Stimulated activated CD4-positive, alpha-beta T cell treated with anti-CD3 and anti-CD28 coated beads, Interleukin-1b, Interleukin-23, amount 100 ng/mL, for 1 hour (primary cell): ENCODE data around the gene IRX6.

Experiments
- DNase-seq, 2 donors: peaks; one replicate each; pipeline ENCODE4 v3.0.0-alpha.2; 2020; ENCODE audit warnings: low read depth in 2 of 2

The IRX6 gene

GRCh38 chr16:55323637-55324271 is at the start of gene IRX6:
Gene IRX6 (plus strand): TSS chr16:55324203. CDS start chr16:55325092, 889 bp downstream.
- no peak for DNase-seq

GRCh38 chr16:55274391-55274790 is 49.6 kb upstream of the IRX6 start:
- no peak for DNase-seq

- DNase-seq: no peak
Observed at GRCh38 chr16:55275167-55275566, 48.8 kb upstream of the IRX6 start.

- no peak for DNase-seq
Observed at GRCh38 chr16:55275869-55276268, 48.1 kb upstream of the IRX6 start.

- DNase-seq: no peak
Observed at GRCh38 chr16:55277536-55277935, 46.5 kb upstream of the IRX6 start.

- DNase-seq: no peak
Observed at GRCh38 chr16:55279598-55279997, 44.4 kb upstream of the IRX6 start.

- DNase-seq: no peak
Observed at GRCh38 chr16:55280587-55280986, 43.4 kb upstream of the IRX6 start.

- DNase-seq: no peak
Observed at GRCh38 chr16:55282441-55282840, 41.6 kb upstream of the IRX6 start.

GRCh38 chr16:55283812-55284717 is 39.9 kb upstream of the IRX6 start:
- DNase-seq: no peak

GRCh38 chr16:55284718-55285099 is 39.3 kb upstream of the IRX6 start:
- no peak for DNase-seq

- DNase-seq: no peak
Observed at GRCh38 chr16:55285586-55285985, 38.4 kb upstream of the IRX6 start.

GRCh38 chr16:55289353-55289752 is 34.6 kb upstream of the IRX6 start:
- no peak for DNase-seq

GRCh38 chr16:55291847-55292246 is 32.2 kb upstream of the IRX6 start:
- no peak for DNase-seq

- no peak for DNase-seq
Observed at GRCh38 chr16:55292491-55292890, 31.5 kb upstream of the IRX6 start.

- DNase-seq: no peak
Observed at GRCh38 chr16:55294129-55294528, 29.9 kb upstream of the IRX6 start.

GRCh38 chr16:55294931-55295342 is 29.1 kb upstream of the IRX6 start:
- no peak for DNase-seq

GRCh38 chr16:55297062-55297909 is 26.7 kb upstream of the IRX6 start:
- DNase-seq: no peak

- no peak for DNase-seq
Observed at GRCh38 chr16:55297910-55298479, 26.0 kb upstream of the IRX6 start.

GRCh38 chr16:55301385-55302008 is 22.5 kb upstream of the IRX6 start:
- no peak for DNase-seq

GRCh38 chr16:55302635-55303034 is 21.4 kb upstream of the IRX6 start:
- no peak for DNase-seq

- DNase-seq: no peak
Observed at GRCh38 chr16:55308973-55309372, 15.0 kb upstream of the IRX6 start.
